H9 (cell line): ENCODE results near the gene WBP2. TPM values are rescaled to one million over a fixed set of nuclear protein-coding genes. Genes with fewer than 3 reads are reported as not detected.

Experiments used
- DNase-seq: peaks from one replicate; pipeline ENCODE4 v3.0.0-alpha.2; 2017
- H2AFZ ChIP-seq: one replicate; pipeline ENCODE4 v1.6.1; 2013; ENCODE audit warnings: mild to moderate bottlenecking, low read length, control low read depth, moderate library complexity
- H2AK5ac ChIP-seq: 2 replicates; pipeline ENCODE4 v1.6.1; 2013; ENCODE audit warnings: low read length, control low read depth, mixed read lengths; ENCODE audit not compliant: insufficient read length
- H2BK120ac ChIP-seq: one replicate; pipeline ENCODE4 v1.6.1; 2013; ENCODE audit warnings: low read depth, mild to moderate bottlenecking, low read length, control low read depth, inconsistent platforms; ENCODE audit not compliant: poor library complexity, severe bottlenecking
- H2BK12ac ChIP-seq: 2 replicates; pipeline ENCODE4 v1.6.1; 2013; ENCODE audit warnings: low read length, control low read depth, mixed read lengths, low read depth; ENCODE audit not compliant: insufficient read length
- H2BK15ac ChIP-seq: 2 replicates; pipeline ENCODE4 v1.6.1; 2013; ENCODE audit warnings: low read depth, low read length, control low read depth
- H2BK20ac ChIP-seq: one replicate; pipeline ENCODE4 v1.6.1; 2013; ENCODE audit warnings: low read depth, mild to moderate bottlenecking, low read length, control low read depth, inconsistent platforms; ENCODE audit not compliant: poor library complexity, severe bottlenecking
- H2BK5ac ChIP-seq: 2 replicates; pipeline ENCODE4 v1.6.1; 2013; ENCODE audit warnings: low read length, control low read depth, mixed read lengths; ENCODE audit not compliant: insufficient read length
- H3K14ac ChIP-seq: 2 replicates; pipeline ENCODE4 v1.6.1; 2013; ENCODE audit warnings: low read length, control low read depth; ENCODE audit not compliant: insufficient read depth
- H3K18ac ChIP-seq: 2 replicates; pipeline ENCODE4 v1.6.1; 2013; ENCODE audit warnings: low read depth, mild to moderate bottlenecking, mixed read lengths, low read length, control low read depth; ENCODE audit not compliant: insufficient read length
- H3K23ac ChIP-seq: 2 replicates; pipeline ENCODE4 v1.6.1; 2013; ENCODE audit warnings: low read length, control low read depth, mixed read lengths, low read depth; ENCODE audit not compliant: insufficient read length
- H3K23me2 ChIP-seq: 2 replicates; pipeline ENCODE4 v1.6.1; 2013; ENCODE audit warnings: low read depth, mild to moderate bottlenecking, mixed read lengths, low read length, control low read depth; ENCODE audit not compliant: insufficient read length, poor library complexity, severe bottlenecking
- H3K27ac ChIP-seq: 2 replicates; pipeline ENCODE4 v1.5.1; 2013; ENCODE audit warnings: low read length, control low read depth, mixed read lengths, low read depth; ENCODE audit not compliant: insufficient read length
- H3K27me3 ChIP-seq: 2 replicates; pipeline ENCODE4 v1.6.1; 2013; ENCODE audit warnings: low read length, control low read depth, inconsistent platforms; ENCODE audit not compliant: insufficient read depth
- H3K4ac ChIP-seq: 2 replicates; pipeline ENCODE4 v1.6.1; 2013; ENCODE audit warnings: low read depth, mild to moderate bottlenecking, control low read depth, inconsistent platforms, low read length, moderate library complexity
- H3K4me1 ChIP-seq: 2 replicates; pipeline ENCODE4 v1.6.1; 2013; ENCODE audit warnings: low read length, control low read depth, inconsistent platforms; ENCODE audit not compliant: insufficient read depth
- H3K4me2 ChIP-seq: 2 replicates; pipeline ENCODE4 v1.6.1; 2013; ENCODE audit warnings: low read length, control low read depth, mixed read lengths; ENCODE audit not compliant: insufficient read length, insufficient read depth
- H3K56ac ChIP-seq: 2 replicates; pipeline ENCODE4 v1.6.1; 2013; ENCODE audit warnings: low read depth, mild to moderate bottlenecking, mixed read lengths, low read length, control low read depth; ENCODE audit not compliant: insufficient read length
- H3K79me1 ChIP-seq: 2 replicates; pipeline ENCODE4 v1.6.1; 2013; ENCODE audit warnings: low read depth, mild to moderate bottlenecking, moderate library complexity, low read length, control low read depth, inconsistent platforms; ENCODE audit not compliant: insufficient read depth, poor library complexity, severe bottlenecking
- H3K79me2 ChIP-seq: 2 replicates; pipeline ENCODE4 v1.6.1; 2013; ENCODE audit warnings: low read length, control low read depth, inconsistent platforms; ENCODE audit not compliant: insufficient read depth
- H3K9ac ChIP-seq: 2 replicates; pipeline ENCODE4 v1.6.1; 2013; ENCODE audit warnings: low read length, control low read depth, mixed read lengths; ENCODE audit not compliant: insufficient read length; ENCODE audit errors: extremely low read depth
- H3K9me3 ChIP-seq: one replicate; pipeline ENCODE4 v1.6.1; 2013; ENCODE audit warnings: low read depth, low read length, inconsistent platforms; ENCODE audit not compliant: control insufficient read depth
- H3T11ph ChIP-seq: one replicate; pipeline ENCODE4 v1.6.1; 2013; ENCODE audit warnings: mild to moderate bottlenecking, low read length, control low read depth, inconsistent platforms
- H4K20me1 ChIP-seq: one replicate; pipeline ENCODE4 v1.6.1; 2013; ENCODE audit not compliant: control insufficient read depth, insufficient read length, insufficient read depth
- H4K5ac ChIP-seq: 2 replicates; pipeline ENCODE4 v1.6.1; 2013; ENCODE audit warnings: low read depth, mild to moderate bottlenecking, mixed read lengths, low read length, control low read depth; ENCODE audit not compliant: insufficient read length
- H4K8ac ChIP-seq: replicated peaks from 2 replicates; pipeline ENCODE4 v1.6.1; 2013; ENCODE audit warnings: low read length, control low read depth, mixed read lengths, low read depth; ENCODE audit not compliant: insufficient read length
- H4K91ac ChIP-seq: 2 replicates; pipeline ENCODE4 v1.6.1; 2013; ENCODE audit warnings: low read depth, mild to moderate bottlenecking, moderate library complexity, mixed read lengths, low read length, control low read depth; ENCODE audit not compliant: insufficient read length
- H3K27ac Mint-ChIP-seq, 3 experiments: 2 replicates in 2 of 3; 3 replicates in 1 of 3; pipeline ENCODE4 v1.8.0; 2020 to 2021; ENCODE audit warnings: mixed read lengths in 3 of 3, mild to moderate bottlenecking in 1 of 3, moderate library complexity in 1 of 3
- H3K27me3 Mint-ChIP-seq: 2 replicates; pipeline ENCODE4 v1.8.0; 2021; ENCODE audit warnings: low read depth, mild to moderate bottlenecking, moderate library complexity, mixed read lengths
- H3K36me3 Mint-ChIP-seq, 3 experiments: 2 replicates in 2 of 3; 3 replicates in 1 of 3; pipeline ENCODE4 v1.8.0; 2020 to 2021; ENCODE audit warnings: low read depth in 3 of 3, mixed read lengths in 3 of 3; ENCODE audit not compliant: insufficient read depth in 1 of 3
- H3K4me1 Mint-ChIP-seq, 2 experiments: 2 replicates each; pipeline ENCODE4 v1.8.0; 2020; ENCODE audit warnings: mixed read lengths in 2 of 2
- H3K4me3 Mint-ChIP-seq, 2 experiments: 2 replicates in 1 of 2; 3 replicates in 1 of 2; pipeline ENCODE4 v1.8.0; 2020 to 2021; ENCODE audit warnings: mild to moderate bottlenecking in 2 of 2, mixed read lengths in 2 of 2, moderate library complexity in 1 of 2
- H3K9me3 Mint-ChIP-seq, 2 experiments: 2 replicates in 1 of 2; 3 replicates in 1 of 2; pipeline ENCODE4 v1.8.0; 2020; ENCODE audit warnings: mild to moderate bottlenecking in 2 of 2, mixed read lengths in 2 of 2, moderate library complexity in 1 of 2
- CTCF ChIP-seq: fragments of 200-600 bp; sonication (generic); conservative IDR thresholded peaks from 3 replicates; pipeline ENCODE4 v1.8.0; 2021; ENCODE audit warnings: antibody characterized with exemption, mild to moderate bottlenecking
- WGBS: extraction: QIAGEN DNeasy Blood & Tissue Kit; methylation state at CpG from one replicate; pipeline ENCODE4 v1.1.7; 2013; ENCODE audit warnings: missing lambda C conversion rate, low lambda C conversion rate, mixed read lengths; ENCODE audit not compliant: insufficient read length; ENCODE audit errors: extremely low coverage; 5-methylcytosine and 5-hydroxymethylcytosine counted together
- total RNA-seq: library from RNA; stranded (reverse); gene quantifications from 2 replicates; pipeline ENCODE4 v1.2.1, GENCODE V29; 2021

WBP2 gene
- total RNA-seq, 1 experiment from 2014 or later = 63.2 TPM

GRCh38 chr17:75818326-75818885, 36.7 kb downstream of the WBP2 start:
- H3K23me2 ChIP-seq = no peaks in the 10 kb centered on the region
- H3K56ac ChIP-seq = no peak overlapping the region
- no peaks in the 10 kb centered on the region for H3K79me2 ChIP-seq
- no peak overlapping the region for H3K9ac ChIP-seq
- no peak overlapping the region for H2BK20ac ChIP-seq
- no peak overlapping the region for H2BK120ac ChIP-seq
- Mint-ChIP-seq H3K4me3 (no peak overlapping the region), H3K36me3 (peaks cover 23 to 80% (median 73%) of the 10 kb centered on the region in 3 experiments), H3K27ac (peak overlapping the region in 2 of 3 experiments; percentile 27 to 50; a peak in 2 of 7 replicates), H3K27me3 (no peaks in the 10 kb centered on the region), H3K4me1 (no peaks in the 10 kb centered on the region), H3K9me3 (no peaks in the 10 kb centered on the region; a peak in 1 of 5 replicates)
- no peak overlapping the region for H2AFZ ChIP-seq
- no CpG with 5 or more reads among the region's 16 CpGs for WGBS
- no peak overlapping the region for H3K4me2 ChIP-seq
- H2BK5ac ChIP-seq = no peak overlapping the region
- no peak overlapping the region for H3K14ac ChIP-seq
- H4K8ac ChIP-seq = no peak overlapping the region
- H2BK15ac ChIP-seq = no peak overlapping the region
- no peaks in the 10 kb centered on the region for H3K27me3 ChIP-seq
- no peaks in the 10 kb centered on the region for H3K9me3 ChIP-seq
- DNase-seq = no peak
- H3K27ac ChIP-seq = no peak overlapping the region
- H4K91ac ChIP-seq = no peak overlapping the region
- no peaks in the 10 kb centered on the region for H3K4me1 ChIP-seq
- H3K4ac ChIP-seq = no peak overlapping the region
- TF ChIP-seq CTCF = no peak
- H4K5ac ChIP-seq = no peak overlapping the region
- no peak overlapping the region for H3K18ac ChIP-seq
- no peak overlapping the region for H3K23ac ChIP-seq
- H3T11ph ChIP-seq = no peak overlapping the region
- H2BK12ac ChIP-seq = no peak overlapping the region
- no peaks in the 10 kb centered on the region for H4K20me1 ChIP-seq
- H2AK5ac ChIP-seq = no peak overlapping the region
- H3K79me1 ChIP-seq = no peaks in the 10 kb centered on the region
